ENCODE data around the gene PRIM2.
"Not testable (repeated sequence)": the region's sequence is repeated elsewhere in the genome, so short reads cannot be mapped to it uniquely, and the experiment has no call there.

The PRIM2 gene

GRCh38 chr6:57449496-57450066, 132.2 kb downstream of the PRIM2 start:
- not testable (repeated sequence) for ATAC-seq

GRCh38 chr6:57459781-57460180, 142.4 kb downstream of the PRIM2 start:
- ATAC-seq, result not testable (repeated sequence)

GRCh38 chr6:57461022-57461421, 143.6 kb downstream of the PRIM2 start:
- ATAC-seq, result not testable (repeated sequence)

GRCh38 chr6:57463809-57464208, 146.4 kb downstream of the PRIM2 start:
- not testable (repeated sequence) for ATAC-seq

GRCh38 chr6:57465968-57466367, 148.5 kb downstream of the PRIM2 start:
- not testable (repeated sequence) for ATAC-seq

GRCh38 chr6:57469072-57469471, 151.6 kb downstream of the PRIM2 start:
- no peak for ATAC-seq

- not testable (repeated sequence) for ATAC-seq
Observed at GRCh38 chr6:57470148-57470547, 152.7 kb downstream of the PRIM2 start.

- ATAC-seq, result not testable (repeated sequence)
Observed at GRCh38 chr6:57471314-57471864, 154.0 kb downstream of the PRIM2 start.

GRCh38 chr6:57472861-57473362, 155.5 kb downstream of the PRIM2 start:
- not testable (repeated sequence) for ATAC-seq

GRCh38 chr6:57474862-57475475, 157.5 kb downstream of the PRIM2 start:
- ATAC-seq, result not testable (repeated sequence)

GRCh38 chr6:57475656-57476055, 158.2 kb downstream of the PRIM2 start:
- not testable (repeated sequence) for ATAC-seq

GRCh38 chr6:57480194-57480593, 162.8 kb downstream of the PRIM2 start:
- ATAC-seq, result not testable (repeated sequence)

GRCh38 chr6:57481121-57481520, 163.7 kb downstream of the PRIM2 start:
- not testable (repeated sequence) for ATAC-seq

- ATAC-seq, result not testable (repeated sequence)
Observed at GRCh38 chr6:57482471-57482870, 165.0 kb downstream of the PRIM2 start.

- ATAC-seq, result not testable (repeated sequence)
Observed at GRCh38 chr6:57486494-57487081, 169.2 kb downstream of the PRIM2 start.

- not testable (repeated sequence) for ATAC-seq
Observed at GRCh38 chr6:57488551-57488950, 171.1 kb downstream of the PRIM2 start.

GRCh38 chr6:57489887-57490286, 172.5 kb downstream of the PRIM2 start:
- ATAC-seq, result not testable (repeated sequence)

GRCh38 chr6:57491795-57492194, 174.4 kb downstream of the PRIM2 start:
- ATAC-seq, result not testable (repeated sequence)

- not testable (repeated sequence) for ATAC-seq
Observed at GRCh38 chr6:57496251-57496650, 178.8 kb downstream of the PRIM2 start.

GRCh38 chr6:57500368-57501021, 183.1 kb downstream of the PRIM2 start:
- ATAC-seq, result not testable (repeated sequence)

GRCh38 chr6:57502387-57502786, 185.0 kb downstream of the PRIM2 start:
- ATAC-seq, result not testable (repeated sequence)

GRCh38 chr6:57505251-57505650, 187.8 kb downstream of the PRIM2 start:
- ATAC-seq, result not testable (repeated sequence)

- ATAC-seq, result not testable (repeated sequence)
Observed at GRCh38 chr6:57510390-57510789, 193.0 kb downstream of the PRIM2 start.

Data from activated CD4-positive, CD25-positive, alpha-beta regulatory T cell treated with anti-CD3 and anti-CD28 coated beads, Interleukin-2, amount 50 U/mL, for 24 hours (primary cell).